ENCODE results near the gene ADTRP. TPM values are rescaled to one million over a fixed set of nuclear protein-coding genes. Genes with fewer than 3 reads are reported as not detected.

Gene ADTRP
- total RNA-seq, 1 experiment from 2014 or later: 0.86 TPM

DNA sequence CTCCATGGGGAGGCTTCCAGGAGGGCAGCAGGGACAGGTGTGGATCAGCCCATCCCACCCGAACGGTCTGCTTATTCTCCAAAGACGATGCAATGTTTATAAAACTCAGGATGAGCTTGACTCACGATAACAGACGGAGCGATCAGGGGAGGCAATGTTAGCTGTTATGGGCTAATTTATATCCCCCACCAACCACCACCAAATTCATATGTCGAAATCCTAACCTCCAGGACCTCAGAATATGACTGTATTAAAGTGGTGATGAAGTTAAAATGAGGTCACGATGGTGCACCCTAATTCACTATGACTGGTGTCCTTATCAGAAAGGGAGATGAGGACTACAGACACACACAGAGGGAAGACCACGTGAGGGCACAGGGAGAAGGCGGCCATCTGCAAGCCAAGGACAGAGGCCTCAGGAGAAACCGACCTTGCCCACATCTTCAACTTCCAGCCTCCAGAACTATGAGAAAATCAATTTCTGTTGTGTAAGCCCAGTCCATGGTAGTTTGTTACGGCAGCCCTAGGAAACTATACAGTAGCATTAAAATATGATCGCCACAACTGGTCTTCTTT is 7.0 kb downstream of the ADTRP start:
- peak; percentile 6; the same call in 1 of the 2 replicates for ATAC-seq
- RAD21 ChIA-PET (ENCODE audit: low non-redundant PET in 1 of 2, low total read pairs in 2 of 2, uncharacterized antibody in 2 of 2, unreplicated experiment in 2 of 2): no interaction called here
- H2AFZ ChIP-seq (ENCODE audit: low read depth, low read length, poor library complexity, severe bottlenecking): peak overlapping the region; percentile 66
- H3K79me2 ChIP-seq (ENCODE audit: insufficient read depth, low read length): no peaks in the 10 kb centered on the region
- no peaks in the 10 kb centered on the region for H3K9me3 ChIP-seq (ENCODE audit: control insufficient read depth in 1 of 2, insufficient read depth in 1 of 2, low read depth in 1 of 2, low read length in 2 of 2)
- POLR2A ChIA-PET: interaction anchor here (1.6 kb wide), 1 partner anchor 239 kb away, joined by 4 read pairs; no protein-coding TSS in a partner anchor
- no peak overlapping the region for H3K27ac ChIP-seq (ENCODE audit: low read depth, low read length)
- peak overlapping the region; percentile 73 for H3K4me2 ChIP-seq (ENCODE audit: low read length)
- no peaks in the 10 kb centered on the region for H3K9me2 ChIP-seq (ENCODE audit: insufficient read depth)
- DNase-seq (ENCODE audit: low read depth, low spot score): no peak
- no peak for TF ChIP-seq FOSL1 (IDR thresholded peaks at IDR 0.05; ENCODE audit: low read depth)
- TF ChIP-seq, protein P1, sequence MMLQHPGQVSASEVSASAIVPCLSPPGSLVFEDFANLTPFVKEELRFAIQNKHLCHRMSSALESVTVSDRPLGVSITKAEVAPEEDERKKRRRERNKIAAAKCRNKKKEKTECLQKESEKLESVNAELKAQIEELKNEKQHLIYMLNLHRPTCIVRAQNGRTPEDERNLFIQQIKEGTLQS (IDR thresholded peaks at IDR 0.05): no peak
- TF ChIP-seq EZH2phosphoT487 (IDR thresholded peaks at IDR 0.05; ENCODE audit: borderline replicate concordance): no peak
- no peak for TF ChIP-seq SRF (IDR thresholded peaks at IDR 0.05; ENCODE audit: low read depth)
- no peak for TF ChIP-seq SP1 (IDR thresholded peaks at IDR 0.05; ENCODE audit: low read depth)
- no peak for TF ChIP-seq YY1 (IDR thresholded peaks at IDR 0.05; ENCODE audit: extremely low read depth, insufficient replicate concordance, low read depth, low read length)
- TF ChIP-seq, protein P2, sequence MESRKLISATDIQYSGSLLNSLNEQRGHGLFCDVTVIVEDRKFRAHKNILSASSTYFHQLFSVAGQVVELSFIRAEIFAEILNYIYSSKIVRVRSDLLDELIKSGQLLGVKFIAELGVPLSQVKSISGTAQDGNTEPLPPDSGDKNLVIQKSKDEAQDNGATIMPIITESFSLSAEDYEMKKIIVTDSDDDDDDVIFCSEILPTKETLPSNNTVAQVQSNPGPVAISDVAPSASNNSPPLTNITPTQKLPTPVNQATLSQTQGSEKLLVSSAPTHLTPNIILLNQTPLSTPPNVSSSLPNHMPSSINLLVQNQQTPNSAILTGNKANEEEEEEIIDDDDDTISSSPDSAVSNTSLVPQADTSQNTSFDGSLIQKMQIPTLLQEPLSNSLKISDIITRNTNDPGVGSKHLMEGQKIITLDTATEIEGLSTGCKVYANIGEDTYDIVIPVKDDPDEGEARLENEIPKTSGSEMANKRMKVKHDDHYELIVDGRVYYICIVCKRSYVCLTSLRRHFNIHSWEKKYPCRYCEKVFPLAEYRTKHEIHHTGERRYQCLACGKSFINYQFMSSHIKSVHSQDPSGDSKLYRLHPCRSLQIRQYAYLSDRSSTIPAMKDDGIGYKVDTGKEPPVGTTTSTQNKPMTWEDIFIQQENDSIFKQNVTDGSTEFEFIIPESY (IDR thresholded peaks at IDR 0.05; ENCODE audit: extremely low read depth, insufficient replicate concordance, low read length): no peak
- TF ChIP-seq ZNF274 (IDR thresholded peaks at IDR 0.05; ENCODE audit: low read depth, low read length): no peak
- no peaks in the 10 kb centered on the region for H3K27me3 ChIP-seq (ENCODE audit: insufficient read depth, low read length)
- no peaks in the 10 kb centered on the region for H4K20me1 ChIP-seq (ENCODE audit: insufficient read depth)
- CTCF ChIA-PET: no interaction called here
- H3K4me1 ChIP-seq (ENCODE audit: control insufficient read depth in 1 of 2, insufficient read depth in 2 of 2, low read length in 2 of 2): peaks cover 35 to 61% of the 10 kb centered on the region in 2 experiments
- H3K36me3 ChIP-seq (ENCODE audit: control insufficient read depth in 1 of 2, insufficient read depth in 2 of 2, low read length in 2 of 2): no peaks in the 10 kb centered on the region
- no TSS peak for BruUV-seq (replicated peaks)
- intact Hi-C loops (cut with micrococcal nuclease): loop anchor here (2.0 kb wide), 1 partner anchor 239 kb away; no protein-coding TSS in a partner anchor
- no peak overlapping the region; a peak in 1 of 4 replicates for H3K4me3 ChIP-seq (replicated peaks in 1 of 2; ENCODE audit: low read depth in 1 of 2, low read length in 2 of 2)
- H3K9ac ChIP-seq (ENCODE audit: low read length): peak overlapping the region; percentile 49

Data from HCT116 (cell line).